Measurements from ENCODE around the gene CAV1.
A peak's percentile ranks its signal among the peaks of the same experiment; 100 is the strongest.

The CAV1 gene

DNA sequence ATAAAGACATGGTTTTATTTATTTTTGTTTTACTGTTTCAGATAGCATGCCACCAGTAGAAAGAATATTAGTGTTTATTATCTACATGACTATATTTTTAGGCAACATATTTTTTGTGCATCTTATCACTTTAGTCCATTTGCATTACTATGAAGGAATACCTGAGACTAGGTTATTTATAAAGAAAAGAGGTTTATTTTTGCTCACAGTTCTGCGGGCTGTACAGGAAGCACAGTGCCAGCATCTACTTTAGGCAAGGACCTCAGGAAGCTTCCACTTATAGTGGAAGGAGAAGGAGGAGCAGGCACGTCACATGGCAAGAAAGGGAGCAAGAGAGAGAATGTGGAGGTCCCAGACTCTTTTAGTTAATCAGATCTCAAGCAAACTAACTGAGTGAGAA is 19.6 kb upstream of the CAV1 start:
- DNase-seq (ENCODE audit: low spot score) = no peak

DNA sequence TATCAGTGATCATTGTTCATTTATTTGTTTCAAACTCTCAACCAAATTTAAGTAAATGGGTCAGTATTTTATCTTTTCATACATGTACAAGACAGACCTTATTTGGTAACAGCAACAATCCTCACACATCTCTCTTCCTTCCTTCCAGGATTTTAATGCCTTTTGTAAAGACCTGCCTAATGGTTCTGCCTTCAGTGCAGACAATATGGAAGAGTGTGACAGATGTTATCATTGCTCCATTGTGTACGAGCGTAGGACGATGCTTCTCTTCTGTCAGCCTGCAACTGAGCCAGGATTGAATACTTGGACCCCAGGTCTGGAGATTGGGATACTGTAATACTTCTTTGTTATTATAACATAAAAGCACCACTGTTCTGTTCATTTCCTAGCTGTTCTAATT is 19.0 kb upstream of the CAV1 start:
- DNase-seq (ENCODE audit: low spot score) = no peak

- no peak for DNase-seq (ENCODE audit: low spot score)
Measured at GRCh38 chr7:116509982-116510579, 14.8 kb upstream of the CAV1 start.

GRCh38 chr7:116510795-116511194 is 14.0 kb upstream of the CAV1 start:
- no peak for DNase-seq (ENCODE audit: low spot score)

DNA sequence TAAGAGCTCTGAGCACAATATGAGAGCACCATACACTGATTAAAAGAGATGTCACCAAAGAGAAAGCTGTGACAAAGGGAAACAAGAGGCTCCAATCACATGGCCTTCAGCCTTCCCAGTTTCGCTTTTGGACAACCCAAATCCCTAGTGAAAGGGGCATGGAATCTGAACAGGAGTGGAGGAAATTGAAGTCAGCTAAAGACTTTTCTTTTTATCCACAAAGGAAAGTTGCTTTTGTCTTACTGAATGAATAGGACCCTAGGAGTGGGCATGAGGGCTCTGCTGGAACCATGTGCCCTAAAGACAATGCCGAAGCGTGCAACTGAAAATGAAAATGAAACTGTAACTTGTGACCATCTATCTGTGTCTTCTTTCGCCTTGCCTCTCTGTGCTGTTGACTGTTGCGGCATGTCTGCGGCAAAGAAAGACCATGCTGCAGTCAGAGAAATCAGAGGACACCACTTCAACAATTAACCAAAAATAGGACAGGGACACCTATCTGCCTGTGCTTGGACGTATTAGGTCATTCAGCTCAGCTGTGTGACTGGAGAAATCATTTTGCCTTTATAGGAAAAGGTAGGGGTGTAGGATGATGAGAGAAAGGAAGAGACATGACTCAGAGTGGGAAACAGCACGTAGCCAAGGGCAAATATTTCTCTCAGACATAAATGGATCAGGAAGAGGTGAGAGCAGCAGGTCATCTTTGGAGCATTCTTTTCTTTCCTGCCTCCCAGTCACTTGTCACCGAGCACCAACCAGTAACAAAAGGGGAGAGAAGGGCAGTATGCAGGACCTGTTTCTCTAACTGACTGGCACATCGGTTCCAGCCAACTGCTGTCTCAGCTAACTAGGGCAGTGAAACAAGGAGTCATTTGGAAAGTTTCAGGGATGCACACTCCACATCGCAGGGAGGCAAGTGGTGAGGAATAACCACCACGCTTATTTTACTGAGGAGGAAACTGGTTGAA is 13.0 kb upstream of the CAV1 start:
- peak; percentile 47 for DNase-seq (ENCODE audit: low spot score)

DNA sequence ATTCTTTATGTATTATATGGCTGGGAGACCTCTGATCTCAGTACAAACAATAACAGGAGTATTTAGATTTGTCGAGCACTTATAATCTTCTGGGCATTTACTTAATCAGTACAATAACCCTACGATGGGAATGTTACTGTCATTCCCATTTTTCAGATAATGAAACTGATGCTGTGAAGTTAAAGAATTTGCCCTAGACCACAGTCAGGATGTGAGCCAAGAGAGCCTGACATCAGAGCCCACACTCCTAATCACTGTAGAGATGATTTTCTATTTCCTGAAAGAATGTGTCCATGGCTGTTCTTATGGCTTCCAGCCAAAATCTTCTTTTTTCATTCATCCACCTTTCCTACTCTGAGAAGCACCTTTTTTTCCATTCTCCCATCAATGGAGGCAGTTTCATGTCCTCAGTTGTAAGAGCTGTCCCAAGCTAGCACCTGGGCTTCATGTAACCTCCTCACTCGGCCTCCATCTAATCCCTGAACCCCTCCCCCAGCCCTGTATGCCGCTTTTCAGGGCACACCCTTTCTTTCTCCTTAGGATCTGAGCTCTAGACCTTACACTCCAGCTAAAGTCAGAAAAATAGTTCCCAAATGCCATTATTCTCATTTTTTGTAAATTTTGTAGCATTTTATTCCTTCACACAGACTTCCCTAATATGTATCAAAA is 12.2 kb upstream of the CAV1 start:
- no peak for DNase-seq (ENCODE audit: low spot score)

DNA sequence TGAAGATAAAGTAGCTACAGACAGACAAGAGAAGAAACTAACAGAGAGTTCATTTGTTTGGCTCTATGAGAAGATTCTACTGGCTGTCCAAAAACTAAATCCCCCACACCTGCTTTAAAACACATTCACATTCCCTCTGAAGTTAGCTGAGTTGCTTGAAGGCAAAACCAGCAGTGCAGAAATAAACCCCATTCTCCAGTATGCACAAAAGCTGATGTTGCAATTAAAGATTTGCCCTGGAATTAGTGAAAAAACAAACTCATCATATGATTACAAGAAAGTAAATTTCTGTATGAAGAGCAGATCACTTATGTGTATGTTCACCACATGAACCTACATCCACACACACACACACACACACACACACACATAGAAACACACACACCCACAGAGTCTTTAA is 9.3 kb upstream of the CAV1 start:
- no peak for DNase-seq (ENCODE audit: low spot score)

DNA sequence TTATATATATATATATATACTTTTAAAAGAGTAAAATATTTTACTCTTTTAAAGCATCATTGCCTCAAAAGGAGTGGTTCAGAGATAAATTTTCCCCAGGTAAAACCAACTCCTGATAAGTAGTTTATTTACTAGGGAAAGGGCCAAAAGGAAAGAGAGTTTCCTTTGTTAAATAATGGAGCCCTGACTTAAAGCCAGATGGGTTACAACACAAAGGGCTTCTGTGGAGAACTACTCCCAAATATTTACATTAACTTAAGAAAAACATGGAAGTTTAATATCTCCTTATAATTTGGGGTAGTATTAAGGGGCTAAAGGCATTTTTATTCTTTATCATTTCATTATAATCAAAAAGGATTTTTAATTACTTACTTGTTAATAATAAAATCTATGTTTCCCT is 8.5 kb upstream of the CAV1 start:
- DNase-seq (ENCODE audit: low spot score) = no peak

GRCh38 chr7:116517626-116518025 is 7.2 kb upstream of the CAV1 start:
- DNase-seq (ENCODE audit: low spot score) = no peak

- no peak for DNase-seq (ENCODE audit: low spot score)
Measured at GRCh38 chr7:116518961-116519360, 5.9 kb upstream of the CAV1 start.

DNA sequence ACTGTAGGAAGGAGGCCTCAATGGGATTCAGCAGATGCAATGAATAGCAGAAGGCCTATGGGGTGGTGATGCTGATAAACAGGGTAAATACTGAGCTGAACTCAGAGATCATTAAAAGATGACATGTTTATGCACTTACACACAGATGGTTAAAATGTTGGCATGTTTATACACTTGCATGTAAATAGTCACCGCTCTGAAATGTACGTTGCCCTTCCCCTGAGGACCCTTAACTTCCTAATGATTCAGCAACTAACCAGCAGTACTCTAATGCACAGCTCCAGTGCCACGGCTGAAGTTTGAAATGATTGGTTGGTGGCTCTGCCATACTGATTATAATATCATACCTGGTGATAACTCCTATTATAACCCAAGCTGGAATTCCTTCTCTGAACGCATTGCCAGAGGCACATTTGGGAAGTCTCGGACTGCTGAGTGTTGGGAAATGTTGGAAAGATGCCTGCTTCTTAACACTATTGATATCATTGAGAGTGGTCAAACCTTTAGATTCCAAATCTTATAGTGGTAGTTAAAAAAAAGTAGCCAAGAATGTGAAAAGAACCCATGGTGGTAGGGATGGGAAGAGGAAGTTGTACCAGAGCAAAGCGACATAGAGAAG is 3.7 kb upstream of the CAV1 start:
- DNase-seq (ENCODE audit: low spot score) = no peak

- DNase-seq (ENCODE audit: low spot score) = no peak
Measured at GRCh38 chr7:116522247-116522646, 2.6 kb upstream of the CAV1 start.

DNA sequence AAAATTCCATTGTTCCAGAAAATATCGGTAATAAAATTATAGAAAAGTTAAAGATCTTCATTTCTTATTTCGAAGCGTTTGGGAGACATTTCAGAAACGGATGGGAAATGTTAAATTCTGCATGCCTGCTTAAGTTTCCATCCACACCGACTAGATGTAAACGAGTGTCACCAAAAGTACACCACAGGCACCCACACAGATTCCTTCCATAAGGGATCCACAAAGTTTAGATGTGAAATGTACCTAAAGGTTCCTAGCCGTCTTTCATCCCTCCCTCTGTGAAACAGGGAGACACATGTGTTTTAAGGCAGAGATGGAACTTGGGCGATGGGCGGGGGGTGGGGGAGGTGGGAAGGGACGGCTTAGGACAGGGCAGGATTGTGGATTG is 621 bp upstream of the CAV1 start:
- no peak for DNase-seq (ENCODE audit: low spot score)

- DNase-seq (ENCODE audit: low spot score) = no peak
Measured at GRCh38 chr7:116525298-116525912, 569 bp downstream of the CAV1 start.

DNA sequence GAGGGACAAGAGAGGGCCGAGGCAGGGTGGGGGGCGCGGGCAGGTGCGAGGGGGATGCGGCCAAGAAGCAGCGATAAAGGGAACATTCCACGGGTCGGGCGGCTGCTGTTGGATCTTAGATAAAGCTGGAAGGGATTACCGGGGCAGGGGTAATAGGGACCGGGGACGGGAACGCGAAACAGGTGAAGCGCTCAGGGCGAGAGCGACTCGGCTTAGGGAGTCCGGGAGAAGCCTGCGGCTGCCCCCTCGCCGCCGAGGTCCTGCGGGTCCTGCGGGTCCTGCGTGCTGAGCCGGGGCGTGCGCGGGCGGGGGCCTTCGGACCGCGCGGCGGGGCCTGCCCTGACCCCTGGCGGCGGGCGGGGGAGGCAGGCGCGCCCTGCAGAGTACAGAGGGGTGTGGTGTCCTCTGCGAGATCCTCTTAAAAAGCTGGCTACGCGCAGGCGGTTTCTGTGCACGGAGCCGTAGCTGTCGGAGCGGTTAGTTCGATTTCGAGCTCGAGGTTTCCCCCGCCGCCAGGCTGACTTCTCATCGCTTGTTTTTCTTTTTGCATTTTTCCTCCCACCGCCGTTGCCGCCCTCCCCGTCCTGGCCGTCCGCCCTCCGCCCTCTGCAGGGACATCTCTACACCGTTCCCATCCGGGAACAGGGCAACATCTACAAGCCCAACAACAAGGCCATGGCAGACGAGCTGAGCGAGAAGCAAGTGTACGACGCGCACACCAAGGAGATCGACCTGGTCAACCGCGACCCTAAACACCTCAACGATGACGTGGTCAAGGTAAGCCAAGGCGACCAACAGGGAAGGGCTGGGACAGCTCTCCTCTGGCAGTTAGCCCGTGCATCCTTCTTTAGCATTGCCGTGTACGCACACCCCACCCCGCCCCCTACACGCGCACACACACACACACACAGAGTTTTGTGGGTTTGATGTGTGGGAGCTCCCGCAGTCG is 1.4 kb downstream of the CAV1 start:
- peak; percentile 39 for DNase-seq (ENCODE audit: low spot score)

GRCh38 chr7:116526897-116527296 is 2.1 kb downstream of the CAV1 start:
- no peak for DNase-seq (ENCODE audit: low spot score)

DNA sequence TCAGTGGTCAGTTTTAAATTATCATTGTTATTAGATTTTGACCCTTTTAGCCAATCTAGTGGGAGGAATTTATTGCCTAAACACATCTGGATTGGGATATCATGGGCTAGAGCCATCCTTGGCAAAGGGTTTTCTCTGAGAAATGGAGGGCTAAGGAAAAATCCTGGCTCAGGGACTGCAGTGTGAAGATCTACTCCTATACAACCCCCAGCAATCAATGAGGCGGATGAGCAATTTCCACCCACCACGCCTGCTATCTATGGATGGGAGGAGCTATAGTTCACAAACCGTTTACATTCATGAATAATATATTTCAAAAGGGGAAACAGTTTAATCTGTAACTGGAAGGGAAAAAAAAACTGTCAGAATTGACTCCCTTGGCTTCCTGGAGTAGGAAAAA is 2.7 kb downstream of the CAV1 start:
- no peak for DNase-seq (ENCODE audit: low spot score)

DNA sequence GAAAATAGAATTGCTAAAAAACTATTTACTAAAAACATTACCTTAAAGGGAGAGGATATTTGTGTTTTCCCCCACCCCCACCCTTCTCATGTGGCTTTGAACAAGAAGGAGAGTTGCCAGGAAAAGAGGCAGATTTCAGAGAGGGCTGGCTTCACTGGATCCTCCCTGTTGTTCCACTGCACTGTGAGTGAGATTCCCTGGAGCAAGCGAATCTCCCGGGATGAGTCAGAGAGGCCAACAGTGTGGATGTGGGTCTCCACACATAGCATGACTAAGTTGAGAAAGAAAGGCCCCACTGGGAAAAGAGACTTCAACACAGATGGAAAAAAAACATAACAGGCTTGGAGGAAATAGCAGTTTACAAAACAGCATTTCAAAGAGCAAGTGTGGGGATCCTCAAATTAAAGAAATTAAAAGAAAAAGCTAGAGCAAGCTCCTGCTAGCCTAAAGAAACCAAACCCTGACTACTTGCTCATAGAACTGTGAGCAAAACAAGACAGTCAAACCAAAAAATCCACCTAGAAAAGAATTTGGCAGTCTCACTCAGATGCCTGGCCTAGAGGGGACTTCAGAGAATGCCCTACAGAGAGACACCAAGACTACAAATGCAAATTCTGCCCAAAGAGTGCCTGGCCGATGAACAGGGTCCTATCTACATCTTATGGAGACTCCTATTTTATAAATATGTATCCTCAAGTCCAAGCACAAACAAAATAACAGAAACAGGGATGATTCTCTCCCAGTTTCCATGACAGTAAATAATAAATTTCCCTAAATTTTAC is 3.4 kb downstream of the CAV1 start:
- no peak for DNase-seq (ENCODE audit: low spot score)

GRCh38 chr7:116529250-116529649 is 4.4 kb downstream of the CAV1 start:
- no peak for DNase-seq (ENCODE audit: low spot score)
